Loucy (cell line): ENCODE measurements around the gene NME8.

Experiments used
- H2AFZ ChIP-seq: fragments of 200-600 bp; sonication (generic); 2 replicates; pipeline ENCODE4 v1.6.0; 2016; ENCODE audit warnings: antibody characterized with exemption, mild to moderate bottlenecking, low read length, moderate library complexity
- H3F3A ChIP-seq: fragments of 200-600 bp; 2 replicates; pipeline ENCODE4 v1.6.0; 2016; ENCODE audit warnings: antibody characterized with exemption, low read depth, mild to moderate bottlenecking
- H3K27me3 ChIP-seq: fragments of 200-600 bp; sonication (generic); 2 replicates; pipeline ENCODE4 v1.6.1; 2014; ENCODE audit warnings: low read length, mild to moderate bottlenecking; ENCODE audit not compliant: insufficient read depth, poor library complexity, severe bottlenecking
- H3K36me3 ChIP-seq: fragments of 200-600 bp; sonication (generic); 2 replicates; pipeline ENCODE4 v1.6.1; 2016; ENCODE audit warnings: low read length; ENCODE audit not compliant: insufficient read depth
- H3K4me1 ChIP-seq: fragments of 200-600 bp; sonication (generic); 2 replicates; pipeline ENCODE4 v1.5.1; 2014; ENCODE audit warnings: low read length, mild to moderate bottlenecking; ENCODE audit not compliant: insufficient read depth, poor library complexity, severe bottlenecking
- H3K4me2 ChIP-seq: fragments of 200-600 bp; sonication (generic); 2 replicates; pipeline ENCODE4 v1.6.0; 2014; ENCODE audit warnings: antibody characterized with exemption, low read length, low read depth, mild to moderate bottlenecking; ENCODE audit not compliant: poor library complexity, severe bottlenecking
- H3K4me3 ChIP-seq: fragments of 200-600 bp; sonication (generic); 2 replicates; pipeline ENCODE4 v1.5.1; 2014; ENCODE audit warnings: low read length, mild to moderate bottlenecking, mixed read lengths; ENCODE audit not compliant: poor library complexity, severe bottlenecking
- H3K79me2 ChIP-seq: fragments of 200-600 bp; sonication (generic); 2 replicates; pipeline ENCODE4 v1.6.1; 2014; ENCODE audit warnings: low read length; ENCODE audit not compliant: insufficient read depth
- H3K9ac ChIP-seq: fragments of 200-600 bp; sonication (generic); 2 replicates; pipeline ENCODE4 v1.6.0; 2014; ENCODE audit warnings: mild to moderate bottlenecking, low read depth, low read length, moderate library complexity; ENCODE audit not compliant: poor library complexity, severe bottlenecking
- H3K9me2 ChIP-seq: fragments of 200-600 bp; sonication (generic); replicated peaks from 2 replicates; pipeline ENCODE4 v1.6.1; 2016; ENCODE audit warnings: low read depth, low read length, mixed read lengths
- H3K9me3 ChIP-seq: fragments of 200-600 bp; sonication (generic); 2 replicates; pipeline ENCODE4 v1.6.1; 2014; ENCODE audit warnings: mild to moderate bottlenecking, antibody characterized with exemption, low read length, low read depth; ENCODE audit not compliant: insufficient read depth
- H4K20me1 ChIP-seq: fragments of 200-600 bp; sonication (generic); 2 replicates; pipeline ENCODE4 v1.6.0; 2014; ENCODE audit warnings: antibody characterized with exemption, low read length, mild to moderate bottlenecking; ENCODE audit not compliant: insufficient read depth, poor library complexity, severe bottlenecking
- EZH2phosphoT487 ChIP-seq: fragments of 200-600 bp; IDR thresholded peaks from 2 replicates; pipeline ENCODE4 v1.6.1; 2018; ENCODE audit warnings: antibody characterized with exemption, mild to moderate bottlenecking, moderate library complexity, borderline replicate concordance
- TF ChIP-seq, protein P1 (sequence below): fragments of 200-600 bp; sonication (generic); conservative IDR thresholded peaks from 2 replicates; pipeline ENCODE4 v1.5.1; 2014; ENCODE audit warnings: mild to moderate bottlenecking, antibody characterized with exemption, low read length

Gene NME8

DNA sequence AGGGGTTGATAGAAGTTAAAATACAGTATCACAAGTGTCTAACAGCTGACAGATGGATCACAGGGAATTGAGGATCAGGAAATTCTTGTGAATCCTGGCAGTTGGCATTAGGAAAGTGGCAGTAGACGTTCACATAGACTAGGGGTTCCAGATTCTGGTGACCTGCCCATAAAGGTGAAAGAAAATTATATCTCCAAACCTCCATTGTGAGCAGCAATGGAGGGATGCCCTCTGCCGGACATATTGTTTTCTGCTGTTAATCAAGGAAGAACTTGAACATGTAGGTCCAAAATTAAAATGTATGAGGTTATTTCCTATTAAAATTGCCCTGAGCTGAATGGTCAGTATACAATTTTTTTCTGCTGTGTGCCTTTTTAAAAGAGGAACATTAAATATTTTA is 5.1 kb downstream of the NME8 start:
- H3K4me1 ChIP-seq: peaks cover 3% of the 10 kb centered on the region
- no peak for TF ChIP-seq EZH2phosphoT487
- TF ChIP-seq, protein P1, sequence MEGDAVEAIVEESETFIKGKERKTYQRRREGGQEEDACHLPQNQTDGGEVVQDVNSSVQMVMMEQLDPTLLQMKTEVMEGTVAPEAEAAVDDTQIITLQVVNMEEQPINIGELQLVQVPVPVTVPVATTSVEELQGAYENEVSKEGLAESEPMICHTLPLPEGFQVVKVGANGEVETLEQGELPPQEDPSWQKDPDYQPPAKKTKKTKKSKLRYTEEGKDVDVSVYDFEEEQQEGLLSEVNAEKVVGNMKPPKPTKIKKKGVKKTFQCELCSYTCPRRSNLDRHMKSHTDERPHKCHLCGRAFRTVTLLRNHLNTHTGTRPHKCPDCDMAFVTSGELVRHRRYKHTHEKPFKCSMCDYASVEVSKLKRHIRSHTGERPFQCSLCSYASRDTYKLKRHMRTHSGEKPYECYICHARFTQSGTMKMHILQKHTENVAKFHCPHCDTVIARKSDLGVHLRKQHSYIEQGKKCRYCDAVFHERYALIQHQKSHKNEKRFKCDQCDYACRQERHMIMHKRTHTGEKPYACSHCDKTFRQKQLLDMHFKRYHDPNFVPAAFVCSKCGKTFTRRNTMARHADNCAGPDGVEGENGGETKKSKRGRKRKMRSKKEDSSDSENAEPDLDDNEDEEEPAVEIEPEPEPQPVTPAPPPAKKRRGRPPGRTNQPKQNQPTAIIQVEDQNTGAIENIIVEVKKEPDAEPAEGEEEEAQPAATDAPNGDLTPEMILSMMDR: peak; percentile 80
- H3K4me2 ChIP-seq: no peak overlapping the region
- no peak overlapping the region; the same call in 1 of the 2 replicates for H2AFZ ChIP-seq
- no peaks in the 10 kb centered on the region for H3K9me2 ChIP-seq
- H3K9me3 ChIP-seq: no peaks in the 10 kb centered on the region
- no peak overlapping the region for H3K4me3 ChIP-seq
- H3K36me3 ChIP-seq: no peaks in the 10 kb centered on the region
- H3K79me2 ChIP-seq: no peaks in the 10 kb centered on the region
- no peak overlapping the region for H3K9ac ChIP-seq
- no peaks in the 10 kb centered on the region for H3K27me3 ChIP-seq
- no peaks in the 10 kb centered on the region for H4K20me1 ChIP-seq
- no peaks in the 10 kb centered on the region for H3F3A ChIP-seq

DNA sequence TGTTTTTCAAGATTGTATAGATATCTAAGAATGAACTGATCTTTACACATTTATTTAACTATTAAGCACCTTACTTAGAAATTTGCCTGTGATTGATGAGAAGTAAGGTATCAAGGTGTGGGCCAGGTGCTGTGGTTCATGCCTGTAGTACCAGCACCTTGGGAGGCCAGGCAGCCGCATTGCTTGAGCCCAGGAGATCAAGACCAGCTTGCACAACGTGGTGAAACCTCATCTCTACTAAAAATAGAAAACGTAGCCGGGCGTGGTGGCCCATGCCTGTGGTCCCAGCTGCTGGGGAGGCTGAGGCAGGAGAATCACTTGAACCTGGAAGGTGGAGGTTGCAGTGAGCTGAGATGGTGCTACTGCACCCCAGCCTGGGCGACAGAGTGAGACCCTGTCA is 33.7 kb downstream of the NME8 start:
- H3K36me3 ChIP-seq: no peaks in the 10 kb centered on the region
- TF ChIP-seq, protein P1: no peak
- TF ChIP-seq EZH2phosphoT487: no peak
- no peak overlapping the region for H3K4me2 ChIP-seq
- H3K4me3 ChIP-seq: no peak overlapping the region
- H3K9me2 ChIP-seq: no peaks in the 10 kb centered on the region
- H3K9ac ChIP-seq: no peak overlapping the region
- H3K79me2 ChIP-seq: no peaks in the 10 kb centered on the region
- H4K20me1 ChIP-seq: no peaks in the 10 kb centered on the region
- H3K4me1 ChIP-seq: no peaks in the 10 kb centered on the region
- H3K9me3 ChIP-seq: no peaks in the 10 kb centered on the region
- no peak overlapping the region for H2AFZ ChIP-seq
- H3K27me3 ChIP-seq: no peaks in the 10 kb centered on the region
- H3F3A ChIP-seq: no peaks in the 10 kb centered on the region

DNA sequence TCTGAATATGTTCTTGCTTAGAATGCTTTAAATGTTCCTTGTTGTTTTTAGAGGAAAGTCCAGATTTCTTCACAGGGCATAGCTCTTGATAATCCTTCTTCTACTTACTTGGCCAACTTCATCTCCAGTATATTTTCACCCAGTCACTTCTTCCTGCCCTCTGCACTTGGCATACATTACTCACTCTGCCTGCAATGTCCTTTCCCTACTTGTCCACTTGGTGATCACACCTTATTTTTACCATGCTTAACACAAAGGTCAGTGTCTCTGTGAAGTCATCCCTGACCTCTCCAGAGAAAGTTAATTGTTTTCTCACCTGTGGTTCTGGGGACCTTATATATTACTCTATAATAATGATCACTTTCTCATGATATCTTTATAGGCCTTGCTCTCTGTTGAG is 45.0 kb downstream of the NME8 start:
- Histone ChIP-seq H3K4me3 (no peak overlapping the region), H3K9me3 (no peaks in the 10 kb centered on the region), H3K27me3 (no peaks in the 10 kb centered on the region), H2AFZ (no peak overlapping the region), H3F3A (no peaks in the 10 kb centered on the region), H3K36me3 (no peaks in the 10 kb centered on the region), H3K4me2 (no peak overlapping the region), H3K9me2 (no peaks in the 10 kb centered on the region), H3K4me1 (no peaks in the 10 kb centered on the region), H4K20me1 (no peaks in the 10 kb centered on the region), H3K79me2 (no peaks in the 10 kb centered on the region), H3K9ac (no peak overlapping the region)
- TF ChIP-seq EZH2phosphoT487: no peak
- TF ChIP-seq, protein P1: 0 out of 2 replicates have a peak, but pooled peaks have one; percentile 11
